CD4-positive, alpha-beta T cell treated with Interleukin-15 for 4 hours (primary cell): ENCODE measurements around the gene RBMS1.
A peak's percentile ranks its signal among the peaks of the same experiment; 100 is the strongest.

Experiments used
- DNase-seq: peaks from one replicate; pipeline ENCODE4 v3.0.0-alpha.2; 2020; ENCODE audit warnings: low spot score

RBMS1 gene

DNA sequence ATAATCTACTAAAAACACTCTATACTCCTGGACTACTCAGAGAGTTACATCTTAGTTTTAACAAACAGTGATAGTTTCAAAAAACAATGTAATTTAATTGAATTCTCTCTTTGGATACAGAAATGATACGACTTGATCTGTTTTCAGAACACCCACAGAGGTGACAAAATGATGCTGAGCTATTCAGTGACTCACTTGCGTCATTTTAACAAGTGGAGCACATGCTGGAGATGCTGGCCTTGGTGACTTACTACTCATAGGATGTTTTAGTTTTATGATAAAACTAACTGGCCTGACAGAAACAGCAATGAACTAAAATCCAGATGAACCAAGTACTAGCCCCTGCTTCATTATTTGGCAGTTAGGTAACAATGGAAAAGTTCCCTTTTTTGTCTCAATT lies 192.2 kb downstream of the RBMS1 start:
- DNase-seq, result no peak

- no peak for DNase-seq
Observed at GRCh38 chr2:160300203-160300602, 193.4 kb downstream of the RBMS1 start.

DNA sequence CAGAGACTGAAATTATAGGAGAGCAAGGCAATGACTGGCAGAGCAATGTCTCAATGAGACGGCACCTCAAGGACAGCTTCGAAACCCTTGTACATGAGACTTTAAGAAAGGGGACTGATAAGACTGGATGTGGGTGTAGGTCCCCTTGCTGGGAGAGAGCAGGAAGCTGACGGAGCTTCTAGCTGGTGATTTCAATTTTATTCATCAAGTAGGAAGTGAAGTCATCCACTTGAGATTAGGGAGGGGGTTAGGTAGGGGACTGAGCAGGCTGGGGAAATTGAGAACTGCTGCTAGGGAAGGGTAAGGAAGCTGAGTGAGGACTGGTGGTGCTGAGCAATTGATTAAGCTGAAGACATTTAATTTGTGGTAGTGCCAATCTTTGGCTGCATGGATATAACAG lies 194.1 kb downstream of the RBMS1 start:
- no peak for DNase-seq

GRCh38 chr2:160298960-160299359 lies 194.6 kb downstream of the RBMS1 start:
- no peak for DNase-seq

GRCh38 chr2:160295519-160296207 lies 197.9 kb downstream of the RBMS1 start:
- no peak for DNase-seq

- no peak for DNase-seq
Observed at GRCh38 chr2:160294889-160295288, 198.7 kb downstream of the RBMS1 start.

- DNase-seq, result no peak
Observed at GRCh38 chr2:160294339-160294803, 199.2 kb downstream of the RBMS1 start.

DNA sequence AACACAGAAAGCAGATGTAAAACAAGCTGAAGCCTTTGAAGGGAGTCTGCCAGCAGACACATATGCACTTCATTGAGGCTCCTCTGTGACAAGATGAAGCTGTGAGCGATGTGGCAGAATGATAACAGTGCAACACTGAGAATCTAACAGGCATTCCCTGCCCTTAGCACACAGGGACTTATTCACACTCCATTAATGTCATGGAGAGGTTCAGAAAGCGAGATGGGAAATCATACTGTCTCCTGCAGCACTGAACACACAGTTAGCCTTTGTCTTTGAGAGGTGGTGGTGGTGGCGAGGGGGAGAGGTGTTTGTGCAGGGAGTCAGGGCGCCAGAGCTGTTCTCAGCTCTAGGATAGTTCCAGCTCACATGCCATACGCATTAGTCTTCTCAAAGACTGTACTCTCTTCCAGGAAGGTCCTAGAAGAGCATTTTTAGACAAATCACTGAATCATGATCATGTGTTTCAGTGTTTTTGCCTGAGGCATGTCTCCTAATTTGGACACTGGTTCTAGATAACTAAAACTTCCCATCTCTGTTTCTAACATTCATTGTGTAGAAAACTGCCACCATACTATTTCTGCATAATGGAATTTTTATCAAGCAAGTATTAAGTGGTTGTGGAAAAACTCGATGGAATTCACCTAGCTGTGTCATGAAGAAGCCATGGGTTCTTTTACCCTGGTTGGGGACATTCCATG lies 200.1 kb downstream of the RBMS1 start:
- no peak for DNase-seq

DNA sequence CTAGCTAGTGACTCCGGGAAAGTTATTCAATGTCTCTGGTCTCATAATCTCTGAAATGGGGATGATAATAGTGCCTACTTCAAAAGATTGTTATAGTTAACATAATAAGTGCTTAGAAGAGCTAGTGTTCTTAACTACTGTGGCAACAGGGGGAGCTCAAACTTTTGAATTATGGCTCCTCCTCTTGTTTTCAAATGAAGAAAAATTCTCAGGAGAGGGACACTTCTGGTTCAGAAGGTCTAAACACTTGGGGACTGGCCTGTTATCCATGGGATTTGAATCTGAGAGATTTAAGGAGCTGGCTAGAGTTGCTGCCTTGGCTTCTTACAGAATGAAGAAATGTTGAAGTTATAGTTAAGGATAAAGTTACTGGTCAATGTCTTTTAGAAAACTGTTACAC lies 201.4 kb downstream of the RBMS1 start:
- no peak for DNase-seq

GRCh38 chr2:160291382-160291781 lies 202.2 kb downstream of the RBMS1 start:
- no peak for DNase-seq

DNA sequence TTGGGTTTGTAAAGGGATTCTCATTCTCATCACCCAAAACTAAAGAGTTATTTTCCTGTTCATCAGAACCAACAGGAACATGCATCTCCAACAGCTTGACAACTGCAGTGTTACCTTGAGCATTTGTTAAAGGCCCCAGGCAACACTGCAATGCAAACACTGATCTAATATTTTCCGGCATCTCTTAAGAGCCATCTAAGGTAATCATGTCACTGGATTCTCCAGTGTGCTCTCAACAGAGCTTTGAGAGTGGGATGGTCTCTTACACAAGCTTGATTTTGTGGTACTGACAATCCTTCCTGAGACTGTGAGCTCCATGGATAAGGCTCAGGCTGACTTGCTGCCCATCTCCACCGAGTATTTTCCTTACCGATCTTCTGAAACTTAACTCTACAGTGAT lies 203.0 kb downstream of the RBMS1 start:
- DNase-seq, result no peak

DNA sequence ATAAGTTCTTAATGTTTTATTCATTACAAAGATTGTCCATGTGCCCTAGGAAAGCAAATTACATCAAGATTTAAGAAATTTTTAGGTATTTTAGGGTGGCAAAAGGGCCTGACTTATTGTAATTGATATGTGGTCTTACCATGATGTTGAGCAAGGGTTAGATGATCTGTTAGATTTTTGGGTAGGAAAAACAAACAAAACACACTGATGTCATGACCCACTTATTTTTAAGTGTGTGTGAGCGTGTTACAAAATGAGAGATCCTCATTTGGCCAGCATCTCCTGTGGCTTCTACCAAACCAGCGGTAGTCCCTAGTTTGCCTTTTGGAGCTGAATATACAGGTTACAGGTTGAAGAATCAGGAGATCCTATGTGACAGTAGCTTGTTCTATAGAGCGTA lies 203.8 kb downstream of the RBMS1 start:
- DNase-seq, result no peak

DNA sequence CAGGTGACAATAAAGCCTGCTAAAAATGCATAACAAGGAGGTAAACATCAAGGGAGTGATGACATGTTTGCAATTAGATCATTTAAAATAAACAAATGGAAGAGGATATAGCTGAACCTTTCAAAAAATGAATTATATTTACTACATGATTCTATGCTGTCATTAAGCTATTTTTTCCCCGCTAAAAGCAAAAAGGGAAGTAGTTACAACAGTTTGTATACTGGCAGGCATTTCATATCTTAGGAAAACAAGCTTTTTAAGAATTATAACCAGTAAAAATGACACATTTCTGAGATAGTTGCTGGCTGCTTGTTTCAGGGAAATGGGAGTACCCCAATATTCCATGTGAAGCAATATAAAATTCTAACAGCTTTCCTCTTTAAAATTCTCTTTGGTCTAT lies 204.5 kb downstream of the RBMS1 start:
- no peak for DNase-seq

DNA sequence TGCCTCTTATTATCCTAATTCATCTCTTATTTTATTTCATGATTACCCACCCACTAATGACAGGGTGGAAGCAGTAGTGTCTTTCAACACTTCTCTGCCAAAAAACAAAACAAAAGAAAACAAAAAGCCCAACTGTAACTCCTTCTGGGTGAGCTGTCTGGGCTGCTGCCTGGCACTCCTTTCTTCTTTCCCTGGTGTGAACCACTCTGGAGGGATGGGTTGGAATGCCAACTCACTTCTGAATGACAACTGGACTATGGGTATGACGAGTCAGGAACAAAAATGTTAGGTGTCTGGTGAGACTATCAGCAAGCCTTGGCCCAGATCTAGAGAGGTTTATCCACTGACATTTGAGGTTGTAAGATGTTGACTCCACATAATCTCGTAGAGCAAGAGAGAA lies 205.3 kb downstream of the RBMS1 start:
- no peak for DNase-seq

GRCh38 chr2:160287476-160287875 lies 206.1 kb downstream of the RBMS1 start:
- no peak for DNase-seq

- DNase-seq, result no peak
Observed at GRCh38 chr2:160286551-160286950, 207.1 kb downstream of the RBMS1 start.

DNA sequence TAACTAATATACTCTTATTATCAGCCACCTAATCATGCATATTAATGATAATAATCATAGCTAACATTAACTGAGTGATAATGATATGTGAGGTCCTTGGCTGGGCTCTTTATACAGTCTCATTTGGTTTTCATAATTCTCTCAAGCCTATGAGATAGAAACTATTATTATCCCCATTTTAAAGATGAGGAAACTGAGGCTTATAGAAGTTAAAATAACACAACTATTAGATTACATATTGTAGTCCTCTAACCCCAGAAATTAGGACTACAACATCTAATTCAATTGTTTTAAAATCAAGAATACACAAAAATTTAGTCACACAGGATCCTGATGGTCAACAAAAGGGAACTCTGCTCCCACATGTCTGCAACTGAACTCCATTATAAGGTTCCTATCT lies 209.9 kb downstream of the RBMS1 start:
- DNase-seq, result no peak

DNA sequence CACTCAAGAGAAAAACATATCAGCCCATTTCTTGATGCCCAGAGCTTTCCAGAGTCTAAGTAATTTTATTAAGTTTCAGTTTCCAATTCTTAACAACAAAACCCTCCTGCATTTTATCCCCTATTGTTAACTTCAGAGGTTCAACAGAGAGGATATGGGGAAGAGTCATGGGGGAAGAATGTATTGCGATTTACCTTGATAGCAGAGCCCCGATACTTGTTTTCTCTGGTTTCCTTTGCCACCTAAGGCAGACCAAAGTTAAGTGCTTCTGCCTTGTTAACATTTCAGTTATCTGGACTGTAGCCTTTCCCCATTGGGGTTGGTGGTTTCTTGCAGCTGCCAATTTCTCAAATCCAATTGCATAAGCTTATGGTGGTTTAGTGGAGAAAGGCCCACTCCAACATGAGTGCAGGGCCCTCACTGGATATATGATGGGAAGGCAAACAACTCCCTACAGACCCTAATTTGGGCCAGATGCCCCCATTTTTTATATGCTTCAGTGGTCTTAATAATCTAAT lies 211.5 kb downstream of the RBMS1 start:
- no peak for DNase-seq

GRCh38 chr2:160281213-160281612 lies 212.4 kb downstream of the RBMS1 start:
- no peak for DNase-seq

DNA sequence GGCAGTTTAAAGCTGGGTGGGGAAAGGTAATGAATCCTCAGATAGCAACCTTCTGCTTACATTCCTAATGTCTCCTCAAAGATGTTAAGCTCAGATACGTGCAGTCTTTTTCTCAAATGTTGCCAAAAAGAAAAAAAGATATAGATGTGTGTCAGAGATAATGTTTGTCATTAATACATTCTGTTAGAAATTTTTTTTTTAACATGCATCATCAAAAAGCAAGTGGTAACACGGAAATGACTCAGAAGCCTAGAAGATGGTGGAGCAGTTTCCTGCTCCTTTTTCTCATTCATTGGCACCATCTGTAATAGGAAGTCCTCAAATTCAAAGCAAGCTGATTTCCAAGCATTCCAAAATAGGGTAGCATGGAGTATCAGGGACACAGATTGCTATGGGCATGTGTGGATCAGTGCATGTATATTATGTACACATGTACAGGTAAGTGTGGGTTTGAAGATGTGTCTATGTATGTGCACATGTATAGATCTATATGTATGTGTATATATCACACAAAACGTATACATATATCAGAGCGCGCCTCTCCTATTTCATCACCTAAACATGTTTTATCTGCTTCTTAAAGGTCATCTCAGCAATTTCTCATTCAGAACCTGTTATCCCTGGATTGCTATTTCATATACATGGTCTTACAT lies 213.7 kb downstream of the RBMS1 start:
- peak; percentile 29 for DNase-seq

GRCh38 chr2:160278879-160279177 lies 214.8 kb downstream of the RBMS1 start:
- no peak for DNase-seq

- DNase-seq, result no peak
Observed at GRCh38 chr2:160278101-160278878, 215.3 kb downstream of the RBMS1 start.
